ENCODE measurements around the gene LOXL3.

DNA sequence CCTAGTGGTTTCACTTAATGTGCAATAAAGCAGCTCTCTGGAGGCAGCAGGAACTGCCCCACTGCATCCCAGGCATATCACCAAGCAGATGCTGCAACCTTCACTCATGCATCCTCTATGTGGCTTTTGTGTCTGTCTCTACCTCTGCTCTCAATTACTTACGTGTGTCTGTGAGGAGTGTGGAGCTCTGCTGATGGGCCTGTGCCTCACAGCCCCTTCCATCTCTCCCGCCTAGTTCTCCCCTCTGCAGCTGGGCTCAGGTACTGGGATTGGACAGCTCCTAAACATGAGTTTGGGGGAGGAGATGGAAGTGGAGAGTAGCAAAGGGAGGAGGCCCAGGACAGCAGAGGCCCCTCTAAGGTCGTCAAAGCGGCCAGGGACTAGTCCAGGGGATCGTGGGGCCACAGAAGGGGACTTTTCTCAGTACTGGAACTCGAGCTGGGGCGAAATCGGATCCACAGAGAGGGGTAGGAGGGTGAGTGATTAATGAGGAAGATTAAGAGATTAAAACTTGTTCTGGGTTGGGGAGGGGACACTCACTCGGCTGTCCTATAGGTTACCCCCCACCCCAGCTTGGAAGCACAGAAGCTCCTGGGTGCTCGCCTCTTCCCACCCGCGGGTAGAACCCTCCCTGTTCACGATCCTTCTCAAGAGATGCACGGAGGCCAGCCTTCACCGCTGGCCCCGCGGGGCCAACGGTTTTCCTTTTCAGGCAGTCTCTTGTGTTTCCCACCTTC lies 52.2 kb downstream of the LOXL3 start:
- TF ChIP-seq, protein P1, sequence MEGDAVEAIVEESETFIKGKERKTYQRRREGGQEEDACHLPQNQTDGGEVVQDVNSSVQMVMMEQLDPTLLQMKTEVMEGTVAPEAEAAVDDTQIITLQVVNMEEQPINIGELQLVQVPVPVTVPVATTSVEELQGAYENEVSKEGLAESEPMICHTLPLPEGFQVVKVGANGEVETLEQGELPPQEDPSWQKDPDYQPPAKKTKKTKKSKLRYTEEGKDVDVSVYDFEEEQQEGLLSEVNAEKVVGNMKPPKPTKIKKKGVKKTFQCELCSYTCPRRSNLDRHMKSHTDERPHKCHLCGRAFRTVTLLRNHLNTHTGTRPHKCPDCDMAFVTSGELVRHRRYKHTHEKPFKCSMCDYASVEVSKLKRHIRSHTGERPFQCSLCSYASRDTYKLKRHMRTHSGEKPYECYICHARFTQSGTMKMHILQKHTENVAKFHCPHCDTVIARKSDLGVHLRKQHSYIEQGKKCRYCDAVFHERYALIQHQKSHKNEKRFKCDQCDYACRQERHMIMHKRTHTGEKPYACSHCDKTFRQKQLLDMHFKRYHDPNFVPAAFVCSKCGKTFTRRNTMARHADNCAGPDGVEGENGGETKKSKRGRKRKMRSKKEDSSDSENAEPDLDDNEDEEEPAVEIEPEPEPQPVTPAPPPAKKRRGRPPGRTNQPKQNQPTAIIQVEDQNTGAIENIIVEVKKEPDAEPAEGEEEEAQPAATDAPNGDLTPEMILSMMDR (IDR thresholded peaks at IDR 0.05), result no peak
- no peak for TF ChIP-seq POLR2AphosphoS5 (IDR thresholded peaks at IDR 0.05)
- no peak for TF ChIP-seq POLR2A (IDR thresholded peaks at IDR 0.05)
- no peak for TF ChIP-seq EP300 (IDR thresholded peaks at IDR 0.05)
